PC-3 (cell line): ENCODE measurements around the gene ZC2HC1C. TPM values are rescaled to one million over a fixed set of nuclear protein-coding genes. Genes with fewer than 3 reads are reported as not detected.

ENCODE experiments used
- ATAC-seq: fragments of 200-7000 bp; cut with Tn5 transposase; 2 replicates; pipeline ENCODE4 v1.9.1; 2020; ENCODE audit warnings: mild to moderate bottlenecking, moderate library complexity
- BruUV-seq: library from RNA; stranded (reverse); fragments of 400-500 nt; replicated peaks from 2 replicates; lab custom pipeline; 2021; lab: Mats Ljungman, UMichigan
- CTCF ChIA-PET: fragments of 300-600 bp; sonication (Branson Sonifier 250); formaldehyde crosslinking; loops from one replicate; lab custom pipeline; 2022; ENCODE audit warnings: antibody characterized with exemption; lab: Charles Lee
- POLR2A ChIA-PET: fragments of 300-600 bp; sonication (Branson Sonifier 250); formaldehyde crosslinking; loops from one replicate; lab custom pipeline; 2022; ENCODE audit warnings: antibody characterized with exemption; ENCODE audit not compliant: unreplicated experiment; lab: Charles Lee
- DNase-seq: peaks from one replicate; pipeline ENCODE4 v3.0.0-alpha.2; 2015
- H2AFZ ChIP-seq: fragments of 300-600 bp; sonication (generic); 2 replicates; pipeline ENCODE4 v1.6.0; 2016; ENCODE audit warnings: antibody characterized with exemption, low read length
- H3F3A ChIP-seq: fragments of 300-600 bp; sonication (generic); one replicate; pipeline ENCODE4 v1.6.0; 2017; ENCODE audit warnings: antibody characterized with exemption, low read length, control low read depth, mild to moderate bottlenecking; ENCODE audit not compliant: unreplicated experiment
- H3K27ac ChIP-seq: fragments of 300-600 bp; sonication (generic); 2 replicates; pipeline ENCODE4 v1.5.1; 2016; ENCODE audit warnings: mild to moderate bottlenecking, low read length
- H3K27me3 ChIP-seq: fragments of 300-600 bp; sonication (generic); 2 replicates; pipeline ENCODE4 v1.6.1; 2016; ENCODE audit warnings: low read length, mixed read lengths
- H3K36me3 ChIP-seq: fragments of 300-600 bp; sonication (generic); 2 replicates; pipeline ENCODE4 v1.6.1; 2016; ENCODE audit warnings: low read depth, mixed run types, low read length, mixed read lengths
- H3K4me1 ChIP-seq: fragments of 300-600 bp; sonication (generic); 2 replicates; pipeline ENCODE4 v1.5.1; 2016; ENCODE audit warnings: low read length; ENCODE audit not compliant: insufficient read depth
- H3K4me2 ChIP-seq: fragments of 300-600 bp; sonication (generic); 2 replicates; pipeline ENCODE4 v1.6.0; 2016; ENCODE audit warnings: low read length
- H3K4me3 ChIP-seq: fragments of 300-600 bp; sonication (generic); 2 replicates; pipeline ENCODE4 v1.5.1; 2016; ENCODE audit warnings: mild to moderate bottlenecking, low read length, mixed read lengths
- H3K79me2 ChIP-seq: fragments of 300-600 bp; sonication (generic); 2 replicates; pipeline ENCODE4 v1.6.1; 2017; ENCODE audit warnings: low read length, mixed read lengths
- H3K9ac ChIP-seq: fragments of 300-600 bp; sonication (generic); 2 replicates; pipeline ENCODE4 v1.6.0; 2016; ENCODE audit warnings: mild to moderate bottlenecking, low read length
- H3K9me2 ChIP-seq: fragments of 300-600 bp; sonication (generic); replicated peaks from 2 replicates; pipeline ENCODE4 v1.6.1; 2016; ENCODE audit warnings: mixed run types, low read length, mixed read lengths
- H3K9me3 ChIP-seq: fragments of 300-600 bp; sonication (generic); 2 replicates; pipeline ENCODE4 v1.6.1; 2016; ENCODE audit warnings: low read length, mixed read lengths
- H4K20me1 ChIP-seq: fragments of 300-600 bp; sonication (generic); 2 replicates; pipeline ENCODE4 v1.6.1; 2016; ENCODE audit warnings: low read length, mixed read lengths
- CTCF ChIP-seq: fragments of 300-600 bp; sonication (generic); conservative IDR thresholded peaks from 2 replicates; pipeline ENCODE4 v1.5.1; 2017; ENCODE audit warnings: antibody characterized with exemption, low read depth, mild to moderate bottlenecking, low read length
- EZH2 ChIP-seq: fragments of 300-600 bp; sonication (generic); IDR thresholded peaks from one replicate; pipeline ENCODE4 v1.6.1; 2017; ENCODE audit warnings: antibody characterized with exemption, mild to moderate bottlenecking, low read length; ENCODE audit not compliant: unreplicated experiment
- EZH2phosphoT487 ChIP-seq: fragments of 300-600 bp; sonication (generic); IDR thresholded peaks from 2 replicates; pipeline ENCODE4 v1.6.1; 2018; ENCODE audit warnings: mild to moderate bottlenecking, antibody characterized with exemption, low read length, borderline replicate concordance
- intact Hi-C: fragments of 100-400 bp; cut with micrococcal nuclease; formaldehyde crosslinking; loops from 2 replicates; pipeline ENCODE4 v1.9.0; 2023
- total RNA-seq: library from RNA; depleted of rRNA; stranded (reverse); fragments of >200 nt; gene quantifications from 2 replicates; pipeline ENCODE4 v1.2.3, GENCODE V29; 2014

The ZC2HC1C gene
- total RNA-seq, 1 experiment from 2014 or later, result 3.4 TPM

GRCh38 chr14:75081660-75082229 lies 12.3 kb downstream of the ZC2HC1C start:
- intact Hi-C loops, result loop anchor here (10.0 kb wide), 1 partner anchor 137 kb away; no protein-coding TSS in a partner anchor
- POLR2A ChIA-PET, result no interaction called here

GRCh38 chr14:75083271-75083670 lies 13.8 kb downstream of the ZC2HC1C start:
- no peaks in the 10 kb centered on the region for H3K9me2 ChIP-seq
- H3K36me3 ChIP-seq, result peaks cover 20% of the 10 kb centered on the region; the same call in 1 of the 2 replicates
- no peak overlapping the region for H3K4me3 ChIP-seq
- intact Hi-C loops, result loop anchor here (10.0 kb wide), 1 partner anchor 138 kb away; no protein-coding TSS in a partner anchor
- BruUV-seq, result no TSS peak
- H3K9ac ChIP-seq, result no peak overlapping the region
- H3F3A ChIP-seq, result no peaks in the 10 kb centered on the region
- H2AFZ ChIP-seq, result no peak overlapping the region
- TF ChIP-seq EZH2 (no peak), EZH2phosphoT487 (no peak), CTCF (no peak)
- no peaks in the 10 kb centered on the region for H3K79me2 ChIP-seq
- H3K27me3 ChIP-seq, result no peaks in the 10 kb centered on the region
- H3K4me1 ChIP-seq, result no peaks in the 10 kb centered on the region
- no peaks in the 10 kb centered on the region for H4K20me1 ChIP-seq
- POLR2A ChIA-PET, result no interaction called here
- H3K4me2 ChIP-seq, result no peak overlapping the region
- ATAC-seq, result no peak
- no peak for DNase-seq
- no peak overlapping the region for H3K27ac ChIP-seq
- no peaks in the 10 kb centered on the region for H3K9me3 ChIP-seq
- CTCF ChIA-PET, result no interaction called here

More at GRCh38 chr14:75081660-75082229, 12.3 kb downstream of the ZC2HC1C start:
- H3K9ac ChIP-seq, result no peak overlapping the region
- no peak overlapping the region for H3K27ac ChIP-seq
- no peaks in the 10 kb centered on the region for H3K4me1 ChIP-seq
- no peak overlapping the region for H3K4me3 ChIP-seq
- H2AFZ ChIP-seq, result no peak overlapping the region
- H3K9me3 ChIP-seq, result no peaks in the 10 kb centered on the region
- no peak for DNase-seq
- peaks cover 5% of the 10 kb centered on the region; the same call in 1 of the 2 replicates for H3K36me3 ChIP-seq
- H3F3A ChIP-seq, result no peaks in the 10 kb centered on the region
- no peak for ATAC-seq
- BruUV-seq, result no TSS peak
- CTCF ChIA-PET, result no interaction called here
- no peaks in the 10 kb centered on the region for H4K20me1 ChIP-seq
- no peaks in the 10 kb centered on the region for H3K27me3 ChIP-seq
- no peak overlapping the region for H3K4me2 ChIP-seq
- no peaks in the 10 kb centered on the region for H3K9me2 ChIP-seq
- no peaks in the 10 kb centered on the region for H3K79me2 ChIP-seq
- TF ChIP-seq EZH2 (no peak), CTCF (no peak), EZH2phosphoT487 (no peak)

- intact Hi-C loops, result loop anchor here (1.0 to 10.0 kb wide), 2 partner anchors 140 to 170 kb away; no protein-coding TSS in a partner anchor
These were observed 15.1 kb downstream of the ZC2HC1C start for GRCh38 chr14:75084513-75084912.

More at GRCh38 chr14:75084513-75084912, 15.1 kb downstream of the ZC2HC1C start:
- Histone ChIP-seq H3K9me3 (no peaks in the 10 kb centered on the region), H3K79me2 (no peaks in the 10 kb centered on the region), H2AFZ (no peak overlapping the region), H3K9me2 (no peaks in the 10 kb centered on the region), H4K20me1 (no peaks in the 10 kb centered on the region), H3F3A (no peaks in the 10 kb centered on the region), H3K4me2 (no peak overlapping the region), H3K27ac (no peak overlapping the region), H3K27me3 (no peaks in the 10 kb centered on the region), H3K4me3 (no peak overlapping the region), H3K36me3 (peaks cover 22% of the 10 kb centered on the region; the same call in 1 of the 2 replicates), H3K9ac (no peak overlapping the region), H3K4me1 (no peaks in the 10 kb centered on the region)
- DNase-seq (peak; percentile 71), ATAC-seq (peak; percentile 89)
- ChIA-PET CTCF (no interaction called here), POLR2A (no interaction called here)
- no TSS peak for BruUV-seq
- TF ChIP-seq CTCF (peak; percentile 71), EZH2phosphoT487 (no peak)
